ENCODE data around the gene IWS1. TPM values are rescaled to one million over a fixed set of nuclear protein-coding genes. Genes with fewer than 3 reads are reported as not detected.

The IWS1 gene
- total RNA-seq, 1 donor from 2014 or later, result 44.3 TPM

DNA sequence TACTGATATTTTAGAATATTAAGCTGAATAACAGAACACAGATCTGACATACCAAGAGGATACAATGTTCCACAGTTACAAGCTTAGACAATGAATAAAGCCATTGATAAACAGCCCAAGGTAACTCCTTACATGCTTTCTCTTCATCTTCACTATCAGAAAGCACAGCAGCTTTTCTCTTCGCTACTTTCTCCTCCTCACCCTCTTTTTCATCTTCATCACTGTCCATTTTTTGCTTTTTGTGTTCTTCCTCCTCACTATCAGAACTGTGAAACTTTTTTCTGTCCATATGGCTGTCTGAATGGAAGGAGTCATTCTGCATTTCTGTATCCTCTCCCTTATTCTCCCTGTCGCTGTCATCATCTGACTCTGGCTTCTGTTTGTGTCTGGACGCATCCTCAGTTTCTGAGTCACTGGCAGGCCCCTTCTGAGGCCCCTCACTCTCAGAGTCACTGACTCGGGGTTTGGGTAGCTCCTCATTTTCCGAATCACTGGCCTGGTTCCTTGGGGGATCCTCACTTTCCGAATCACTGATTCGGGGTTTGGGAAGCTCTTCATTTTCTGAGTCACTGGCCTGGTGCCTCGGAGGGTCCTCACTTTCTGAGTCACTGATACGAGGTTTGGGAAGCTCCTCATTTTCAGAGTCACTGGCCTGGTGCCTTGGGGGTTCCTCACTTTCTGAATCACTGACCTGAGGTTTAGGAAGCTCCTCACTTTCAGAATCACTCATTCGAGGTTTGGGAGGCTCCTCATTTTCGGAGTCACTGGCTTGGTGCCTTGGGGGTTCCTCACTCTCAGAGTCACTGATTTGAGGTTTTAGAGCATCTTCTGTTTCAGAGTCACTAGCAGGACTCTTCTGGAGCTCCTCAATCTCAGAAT is 21.5 kb downstream of the IWS1 start:
- intact Hi-C loops (cut with micrococcal nuclease), result no loop called here

DNA sequence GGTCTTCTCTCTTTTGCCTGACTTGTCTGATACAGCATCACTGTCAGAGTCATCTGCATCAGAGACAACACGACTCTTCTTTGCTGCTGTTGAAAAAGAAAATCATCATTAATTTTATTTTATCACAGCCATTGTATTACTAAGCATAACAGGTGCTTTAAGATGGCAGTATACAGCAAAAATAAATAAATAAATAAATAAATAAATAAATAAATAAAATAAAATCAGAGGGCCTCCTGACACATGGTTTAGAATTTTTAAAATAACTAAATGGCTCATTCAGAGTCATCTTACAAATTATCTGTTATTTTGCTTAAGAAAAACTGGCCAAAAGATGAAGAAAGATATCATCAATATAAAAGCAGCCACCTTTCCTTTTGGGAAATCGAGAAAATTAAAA is 22.8 kb downstream of the IWS1 start:
- intact Hi-C loops (cut with micrococcal nuclease), result no loop called here

DNA sequence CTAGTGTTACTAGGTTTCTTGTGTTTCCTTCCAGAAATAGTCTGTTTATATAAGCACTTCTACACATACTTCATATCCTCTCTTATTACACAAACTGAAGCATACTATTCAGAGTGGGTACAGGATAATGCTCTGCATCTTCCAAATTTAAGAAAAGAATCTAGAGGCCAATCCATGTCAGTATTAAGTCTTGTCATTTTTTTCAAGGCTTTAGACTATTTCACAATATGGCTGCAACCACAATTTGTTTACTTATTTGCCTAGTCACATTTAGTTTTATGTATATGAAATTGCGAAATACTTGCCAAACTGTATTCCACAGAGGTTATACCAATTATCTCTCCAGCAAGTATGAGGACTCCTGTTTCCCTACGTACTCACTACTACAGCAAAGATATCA is 27.9 kb downstream of the IWS1 start:
- intact Hi-C loops (cut with micrococcal nuclease), result no loop called here

DNA sequence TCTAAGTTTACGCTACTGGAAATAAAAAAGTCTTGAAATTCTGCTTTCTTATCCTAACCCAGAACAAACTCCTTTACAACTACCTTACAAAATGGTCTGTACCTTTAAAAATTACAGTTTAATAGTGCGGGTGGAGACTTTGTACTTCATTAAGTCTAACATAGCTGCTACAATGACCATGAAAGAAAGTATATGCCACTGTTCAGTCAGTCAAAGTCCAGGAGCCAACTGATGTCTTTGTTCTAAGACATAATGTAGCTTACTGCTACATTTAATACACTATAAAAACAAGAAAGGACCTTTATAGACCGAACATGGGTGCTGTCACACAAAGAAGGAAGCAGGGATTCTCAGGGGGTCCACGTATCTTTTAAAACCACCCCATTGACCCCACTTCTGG is 36.0 kb downstream of the IWS1 start:
- intact Hi-C loops (cut with micrococcal nuclease), result no loop called here

DNA sequence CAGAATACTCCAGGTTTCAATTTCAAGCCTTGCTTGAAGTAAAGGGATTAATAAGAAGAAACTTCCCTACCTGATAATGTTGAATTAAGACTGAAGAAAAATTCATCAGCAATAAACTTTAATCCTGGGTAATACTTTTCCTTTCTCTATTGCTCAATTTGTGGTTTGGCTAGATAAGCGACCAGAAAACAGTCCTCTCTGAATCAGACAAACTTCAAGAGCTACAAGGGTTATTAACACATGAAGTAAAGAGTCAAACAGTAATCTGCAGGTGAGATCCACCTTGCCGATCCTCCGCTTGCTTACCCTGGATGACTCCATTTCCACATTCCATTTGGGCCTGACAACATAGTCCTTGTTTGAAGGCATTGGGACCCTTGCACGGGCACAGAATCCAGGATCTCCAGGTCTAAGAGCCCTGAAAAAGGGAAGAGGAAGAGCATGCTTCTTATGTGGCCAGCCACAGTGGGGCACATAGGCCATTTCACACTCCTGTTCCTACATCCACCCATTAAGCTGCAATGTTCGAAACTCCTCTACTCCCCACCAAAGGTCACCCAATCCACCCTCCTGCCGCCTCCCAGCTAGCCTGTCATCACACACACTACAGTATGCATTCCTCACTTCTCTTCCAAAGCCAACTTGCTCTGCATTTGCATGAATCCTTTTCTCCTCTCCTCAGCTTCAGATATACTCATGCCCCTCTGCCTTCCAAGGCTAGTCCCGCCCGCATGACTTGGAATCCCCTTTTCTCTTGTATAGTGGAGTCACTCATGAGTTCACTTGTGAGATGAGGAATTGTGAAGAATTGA is 39.8 kb downstream of the IWS1 start:
- intact Hi-C loops (cut with micrococcal nuclease), result no loop called here

DNA sequence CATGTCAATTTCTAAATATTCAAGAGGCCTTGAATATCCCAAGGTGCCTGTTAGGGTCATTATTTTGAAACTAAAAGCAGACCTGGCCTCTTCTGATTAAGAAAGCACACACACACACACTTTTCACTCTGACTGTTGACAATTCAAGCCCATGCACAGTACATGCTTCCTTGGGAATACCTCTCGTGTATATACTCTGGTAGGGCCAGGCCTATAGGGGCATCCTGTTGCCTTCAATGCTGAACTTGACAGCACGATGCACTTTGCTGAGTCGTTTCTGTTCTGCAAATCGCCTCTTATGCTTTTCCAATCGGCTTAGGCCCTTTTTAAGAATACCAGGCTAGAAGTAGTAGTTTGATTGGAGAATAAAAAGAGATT is 40.6 kb downstream of the IWS1 start:
- intact Hi-C loops (cut with micrococcal nuclease), result no loop called here

DNA sequence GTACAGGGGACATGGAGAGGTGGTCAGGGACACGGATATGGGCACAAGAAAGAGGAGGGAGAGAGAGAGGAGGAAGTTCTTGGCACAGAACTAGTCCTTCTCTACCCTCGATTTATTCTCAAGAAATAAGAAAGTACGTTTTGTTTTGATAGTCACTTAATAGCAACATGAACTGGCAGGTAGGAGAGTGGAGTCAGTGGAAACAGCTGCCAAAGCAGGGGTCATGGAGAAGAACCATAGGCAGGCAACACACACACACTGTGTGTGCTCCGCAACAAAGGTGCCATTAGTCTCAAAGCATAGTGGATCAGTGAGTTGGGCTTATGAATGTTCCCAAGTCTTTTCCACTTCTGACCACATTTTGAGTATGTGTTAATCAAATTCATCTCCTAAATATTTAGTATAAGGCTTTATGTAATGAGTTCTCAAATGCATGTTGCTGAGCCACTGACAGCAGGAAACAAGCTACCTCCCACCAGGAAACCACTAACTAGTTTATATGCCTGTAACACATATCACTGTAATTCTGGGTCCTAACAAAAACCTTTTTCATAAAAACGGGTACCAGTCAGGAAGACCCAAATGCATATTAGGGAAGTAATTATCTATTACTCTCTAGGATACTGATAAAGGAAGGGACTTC is 41.1 kb downstream of the IWS1 start:
- intact Hi-C loops (cut with micrococcal nuclease), result no loop called here

DNA sequence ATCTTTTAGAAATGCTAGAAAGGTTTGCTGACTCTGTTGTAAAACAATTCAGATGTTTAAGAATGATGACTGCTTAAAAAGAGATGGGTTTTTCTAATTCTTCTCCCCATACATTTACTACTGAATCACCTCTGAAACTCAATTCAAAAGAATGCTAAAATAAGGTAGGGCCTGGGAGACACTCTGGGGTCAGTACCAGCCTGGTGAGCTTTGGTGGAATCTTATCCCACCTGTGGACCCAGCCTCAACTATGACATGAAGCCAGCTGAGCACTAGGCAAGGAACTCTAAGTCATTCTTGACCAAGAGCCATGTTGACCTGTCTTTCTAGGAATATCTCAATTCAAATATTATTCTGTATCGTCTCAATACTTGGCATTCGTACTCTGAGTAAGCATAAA is 44.3 kb downstream of the IWS1 start:
- intact Hi-C loops (cut with micrococcal nuclease), result no loop called here

DNA sequence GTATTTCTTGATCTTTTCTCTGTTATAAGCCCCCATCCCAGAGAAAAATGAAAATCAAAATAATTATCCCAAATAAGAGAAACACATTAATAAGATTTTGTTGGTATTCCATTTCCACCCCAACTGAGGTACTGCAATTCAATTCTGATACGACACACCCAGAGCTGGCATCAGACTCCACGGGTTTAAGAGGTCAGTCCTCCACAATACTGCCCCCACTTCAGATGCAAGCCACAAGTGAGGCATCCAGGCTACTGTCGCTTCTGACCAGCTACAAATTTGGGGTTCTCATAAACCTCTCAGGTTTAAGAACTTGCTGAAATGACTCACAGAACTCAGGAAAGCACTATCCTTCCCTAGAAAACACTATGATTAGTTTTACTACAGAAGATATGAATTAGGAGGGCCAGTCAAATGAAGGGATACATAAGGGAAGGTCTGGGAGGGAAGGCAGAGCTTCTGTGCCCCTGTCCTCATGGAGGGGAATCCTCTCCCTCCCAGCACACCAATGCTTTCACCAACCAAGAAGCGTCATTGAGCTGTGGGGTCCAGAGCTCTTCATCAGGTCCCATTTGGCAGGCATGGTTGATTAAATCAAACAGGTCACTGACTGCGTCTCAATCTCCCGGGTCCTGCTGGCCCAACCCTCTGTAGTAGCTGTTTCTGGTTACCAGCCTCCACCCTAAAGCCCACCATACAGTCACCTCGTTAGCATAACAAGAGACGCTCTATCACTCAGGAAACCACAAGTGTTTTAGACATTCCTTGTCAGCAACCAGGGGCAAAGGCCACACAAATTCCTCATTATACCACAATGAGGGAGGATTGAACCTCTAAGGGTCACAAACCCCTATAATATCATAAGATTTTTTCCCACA is 46.2 kb downstream of the IWS1 start:
- intact Hi-C loops (cut with micrococcal nuclease), result loop anchor here (1.0 to 5.0 kb wide), 5 partner anchors 69 to 413 kb away; no protein-coding TSS in a partner anchor

DNA sequence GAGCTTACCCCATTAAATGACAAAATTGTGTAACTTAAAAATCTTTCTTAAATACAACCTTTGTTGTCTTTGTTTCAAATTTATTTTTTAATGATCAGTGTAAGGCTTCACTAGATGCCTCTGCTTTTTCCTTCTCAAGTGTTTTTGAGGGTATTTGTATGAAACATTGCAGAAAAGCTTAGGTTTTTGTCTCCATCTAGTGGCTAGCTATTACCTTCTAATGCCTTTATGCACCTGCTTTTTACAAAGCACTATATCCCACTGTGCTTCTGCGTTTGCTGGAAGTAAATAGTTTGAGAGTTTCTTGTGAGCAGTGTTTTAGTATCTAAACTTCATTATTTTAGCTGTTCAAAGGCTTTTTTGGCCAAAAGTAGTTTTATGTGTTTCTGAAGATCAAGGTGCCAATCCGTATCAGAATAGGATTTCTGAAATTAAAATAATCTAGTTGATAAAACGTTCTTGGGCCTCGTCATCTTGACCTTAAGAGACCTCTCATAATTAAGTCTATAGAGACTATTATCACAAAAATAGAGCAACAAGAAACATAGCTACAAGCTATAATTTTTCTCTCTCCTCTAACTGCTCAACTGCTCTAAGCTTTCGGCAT is 47.0 kb downstream of the IWS1 start:
- intact Hi-C loops (cut with micrococcal nuclease), result loop anchor here (1.0 to 5.0 kb wide), 5 partner anchors 69 to 412 kb away; no protein-coding TSS in a partner anchor

DNA sequence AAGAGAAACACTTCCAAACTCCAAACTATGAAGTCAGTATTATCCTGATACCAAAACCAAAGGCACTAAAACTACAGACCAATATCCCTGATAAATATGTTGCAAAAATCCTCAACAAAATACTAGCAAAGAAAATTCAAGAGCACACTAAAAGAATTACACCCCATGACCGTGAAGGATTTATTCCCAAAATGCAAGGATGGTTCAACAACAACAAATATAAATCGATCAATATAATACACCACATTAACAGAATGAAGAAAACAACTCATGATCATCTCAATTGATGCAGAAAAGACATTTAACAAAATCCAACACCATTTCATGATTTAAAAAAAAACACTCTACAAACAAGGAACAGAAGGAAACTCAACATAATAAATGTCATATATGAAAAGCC is 50.5 kb downstream of the IWS1 start:
- intact Hi-C loops (cut with micrococcal nuclease), result loop anchor here (5.0 kb wide), 3 partner anchors 153 to 408 kb away; no protein-coding TSS in a partner anchor

DNA sequence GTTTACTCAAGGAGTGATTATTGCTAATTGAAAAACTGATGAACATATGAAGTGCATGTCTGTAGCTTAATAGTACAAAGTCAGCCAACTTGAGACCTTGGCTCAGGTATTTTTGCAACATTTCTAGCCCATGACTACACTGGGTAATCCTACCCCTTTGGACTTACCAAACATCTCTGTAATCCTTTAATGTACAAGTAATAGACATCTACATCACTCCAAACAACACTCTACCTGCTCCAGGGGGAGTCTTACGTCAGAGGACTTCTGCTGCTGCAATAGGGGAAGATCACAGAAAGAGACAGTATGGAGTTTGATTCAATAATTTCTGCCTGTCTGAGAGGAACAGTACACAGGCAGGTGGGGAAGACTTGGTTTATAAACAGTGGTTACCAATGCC is 54.0 kb downstream of the IWS1 start:
- intact Hi-C loops (cut with micrococcal nuclease), result no loop called here

DNA sequence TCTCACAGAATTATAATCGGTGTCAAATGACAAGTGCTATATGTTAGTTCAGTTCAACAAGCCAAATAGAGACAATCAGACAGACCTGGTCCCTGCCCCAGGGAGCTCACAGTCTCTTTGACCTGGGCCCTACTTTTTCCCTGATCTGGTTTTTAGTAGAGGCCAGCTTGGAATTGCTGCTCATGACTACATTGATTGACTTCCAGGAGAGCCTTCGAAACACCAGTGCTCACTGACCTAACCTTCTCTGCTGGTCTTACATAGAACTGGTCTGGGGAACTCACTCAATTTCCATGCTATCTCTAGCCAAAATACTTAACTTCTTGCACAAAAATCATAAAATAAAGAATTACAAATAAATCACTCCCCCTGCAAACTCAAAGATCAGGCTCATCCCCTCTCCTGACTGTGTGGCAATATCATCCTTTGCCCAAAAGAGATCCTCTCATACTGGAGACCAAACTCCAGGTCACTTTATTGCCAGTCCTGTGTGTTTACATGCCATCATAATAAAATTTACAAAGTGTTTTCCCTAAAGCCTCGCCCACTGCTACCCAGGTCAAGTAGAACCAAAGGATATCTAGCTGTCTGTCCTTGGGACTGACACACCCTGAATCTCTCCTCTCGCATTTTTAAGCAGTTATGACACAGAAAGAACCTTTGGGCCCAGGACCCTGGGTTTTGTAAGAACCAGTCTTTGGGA is 54.9 kb downstream of the IWS1 start:
- intact Hi-C loops (cut with micrococcal nuclease), result no loop called here

DNA sequence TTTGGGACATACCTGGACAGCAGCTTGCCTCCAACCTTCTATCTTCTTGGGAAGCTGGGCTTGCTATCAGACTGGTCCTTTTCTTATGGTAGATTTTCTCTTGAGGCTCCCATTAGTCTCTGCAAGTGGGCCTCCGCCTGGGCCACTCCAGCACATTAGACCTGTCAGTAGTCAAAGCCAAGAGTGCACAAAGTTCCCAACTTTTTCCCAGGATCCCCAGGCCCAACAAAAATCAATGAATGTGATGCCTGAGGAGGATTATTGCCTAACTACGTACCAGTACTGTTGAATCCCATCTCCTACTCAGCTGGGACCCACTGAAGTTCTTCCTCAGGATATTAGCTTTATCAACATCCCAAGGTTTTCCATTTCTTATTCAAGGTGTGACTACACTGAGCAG is 56.3 kb downstream of the IWS1 start:
- intact Hi-C loops (cut with micrococcal nuclease), result no loop called here

DNA sequence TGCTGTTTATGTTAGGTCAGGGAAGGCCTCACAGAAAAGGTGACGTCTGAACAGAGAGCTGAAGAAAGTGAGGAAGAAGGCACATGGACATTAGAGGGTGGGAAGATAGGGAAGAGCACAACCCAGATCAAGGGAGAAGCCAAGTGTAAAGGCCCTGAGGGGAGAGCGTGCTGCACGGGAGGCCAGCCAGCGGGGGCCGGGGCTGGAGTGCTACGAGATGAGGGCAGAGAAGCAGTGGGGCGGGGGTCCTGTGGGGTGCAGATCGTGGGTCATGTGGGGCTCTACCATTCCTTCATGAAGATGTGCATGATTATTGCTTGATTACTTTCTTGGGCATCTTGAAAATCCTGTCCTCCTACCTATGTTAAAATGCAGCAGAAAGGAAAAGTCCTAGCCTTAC is 57.2 kb downstream of the IWS1 start:
- intact Hi-C loops (cut with micrococcal nuclease), result no loop called here

DNA sequence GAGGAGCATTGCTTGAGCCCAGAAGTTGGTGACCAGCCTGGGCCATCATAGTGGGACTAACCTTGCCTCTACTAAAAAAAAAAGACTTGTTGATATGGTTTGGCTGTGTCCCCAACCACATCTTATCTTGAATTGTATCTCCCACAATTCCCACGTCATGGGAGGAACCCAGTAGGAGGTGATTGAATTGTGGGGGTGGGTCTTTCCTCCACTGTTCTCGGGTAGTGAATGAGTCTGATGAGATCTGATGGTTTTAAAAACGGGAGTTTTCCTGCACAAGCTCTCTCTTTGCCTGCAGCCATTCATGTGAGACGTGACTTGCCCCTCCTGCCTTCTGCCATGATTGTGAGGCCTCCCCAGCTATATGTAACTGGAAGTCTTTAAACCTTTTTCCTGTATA is 61.0 kb downstream of the IWS1 start:
- intact Hi-C loops (cut with micrococcal nuclease), result no loop called here

DNA sequence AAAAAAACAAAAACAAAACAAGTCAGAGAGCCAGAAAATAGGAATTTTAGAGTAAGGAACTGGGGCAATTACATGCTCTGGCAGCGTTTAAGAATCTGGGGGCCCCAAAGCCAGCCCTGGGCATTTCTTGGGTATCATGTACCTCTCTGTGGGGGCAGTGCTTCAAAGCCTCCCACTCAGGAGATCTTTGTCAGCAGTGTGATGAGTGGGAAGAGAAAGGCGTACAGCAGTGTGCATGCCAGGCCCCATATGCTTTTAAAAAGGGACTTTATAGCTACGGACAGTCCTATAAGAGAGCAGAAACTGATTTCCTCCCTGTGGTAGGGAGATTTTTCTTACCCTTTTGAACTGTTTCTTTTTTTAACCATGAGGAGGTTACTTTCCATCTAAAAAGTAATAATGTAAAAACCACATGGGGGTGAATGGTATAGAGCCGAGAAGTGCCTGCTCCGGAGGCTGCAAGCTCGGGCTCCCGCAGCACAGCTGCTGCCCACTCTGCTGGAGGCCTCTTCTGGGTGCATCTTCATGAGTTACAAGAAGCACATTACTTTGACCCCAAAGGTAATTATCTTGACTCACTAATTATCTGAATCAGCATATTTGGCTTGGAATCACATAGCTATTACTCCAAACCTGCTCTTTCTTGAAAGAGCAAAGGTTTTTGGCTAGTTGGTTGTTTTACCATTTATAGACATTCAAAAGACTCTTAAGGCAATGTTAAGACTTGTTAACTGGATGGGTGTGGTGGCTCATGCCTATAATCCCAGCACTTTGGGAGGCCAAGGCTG is 61.6 kb downstream of the IWS1 start:
- intact Hi-C loops (cut with micrococcal nuclease), result no loop called here

DNA sequence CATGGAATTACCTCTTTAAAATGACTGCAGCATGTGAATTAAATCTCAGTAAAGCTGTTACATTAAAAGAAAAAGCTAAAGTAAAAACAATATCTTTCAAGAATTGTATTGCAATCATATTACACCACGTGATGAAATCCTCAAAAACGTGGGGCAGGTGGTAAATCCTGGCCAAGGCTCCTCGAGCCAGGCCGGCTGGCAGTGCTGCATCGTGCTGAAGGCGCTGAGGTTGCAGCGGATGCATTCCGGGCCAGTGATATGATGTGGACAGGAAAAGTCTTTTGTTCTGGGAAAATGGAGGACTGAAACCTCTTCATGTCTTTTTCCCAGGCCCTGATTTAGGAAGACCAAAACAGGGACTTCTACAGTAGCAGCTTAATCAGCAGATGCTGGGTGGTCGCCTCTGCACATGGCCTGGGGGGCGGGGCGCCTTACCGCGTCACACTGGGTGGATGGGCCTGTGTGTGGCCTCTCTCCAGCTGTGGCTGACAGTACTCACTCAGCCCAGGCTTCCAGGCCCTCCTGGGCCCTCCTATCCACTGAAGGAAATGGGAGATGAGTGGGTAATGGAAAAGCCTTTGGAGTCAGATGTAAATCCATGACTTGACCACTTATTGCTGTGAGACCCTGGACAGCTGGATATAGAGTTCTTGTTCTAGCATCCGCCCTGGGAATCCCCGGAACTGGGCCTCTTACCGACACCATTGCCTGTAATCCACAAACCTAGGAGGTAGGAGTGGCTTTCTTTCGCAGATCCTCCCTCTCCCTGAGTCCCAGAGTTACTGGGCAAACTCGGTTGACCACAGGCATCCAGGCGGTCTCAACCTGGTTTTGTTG is 62.9 kb downstream of the IWS1 start:
- intact Hi-C loops (cut with micrococcal nuclease), result no loop called here
